Measurements from ENCODE around the gene TFAP2E. TPM values are rescaled to one million over a fixed set of nuclear protein-coding genes. Genes with fewer than 3 reads are reported as not detected.

Gene TFAP2E
- total RNA-seq, 1 donor: under 0.01 TPM

GRCh38 chr1:35531368-35531767 lies 41.7 kb upstream of the TFAP2E start:
- TF ChIP-seq CTCF (IDR thresholded peaks at IDR 0.05; ENCODE audit: extremely low read depth, low read depth, low read length): no peak
- H3K27me3 ChIP-seq (ENCODE audit: insufficient read depth, low read length): no peaks in the 10 kb centered on the region
- H3K4me2 ChIP-seq (ENCODE audit: insufficient read depth, low read length): no peak overlapping the region
- no peak overlapping the region for H2AFZ ChIP-seq (ENCODE audit: low read length)
- no peaks in the 10 kb centered on the region for H3K36me3 ChIP-seq (ENCODE audit: insufficient read depth, low read length)
- H3K4me1 ChIP-seq (ENCODE audit: insufficient read depth, low read length): peaks cover 8% of the 10 kb centered on the region
- no peak for DNase-seq (ENCODE audit: insufficient read length, low spot score, missing footprints)
- H3K9me3 ChIP-seq (ENCODE audit: low read depth, low read length): no peaks in the 10 kb centered on the region
- no peak overlapping the region for H3K27ac ChIP-seq (ENCODE audit: low read depth, low read length)
- H4K20me1 ChIP-seq (ENCODE audit: insufficient read depth, low read length): peaks cover 3% of the 10 kb centered on the region
- H3K79me2 ChIP-seq (ENCODE audit: insufficient read depth, low read length): peaks cover 33% of the 10 kb centered on the region
- no peak overlapping the region for H3K4me3 ChIP-seq (ENCODE audit: insufficient read depth, low read length)

GRCh38 chr1:35532497-35533223 lies 40.5 kb upstream of the TFAP2E start:
- DNase-seq (ENCODE audit: insufficient read length, low spot score, missing footprints): peak; percentile 47
- Histone ChIP-seq H3K4me2 (ENCODE audit: insufficient read depth, low read length) (no peak overlapping the region), H3K27me3 (ENCODE audit: insufficient read depth, low read length) (no peaks in the 10 kb centered on the region), H3K9me3 (ENCODE audit: low read depth, low read length) (no peaks in the 10 kb centered on the region), H3K4me1 (ENCODE audit: insufficient read depth, low read length) (peaks cover 19% of the 10 kb centered on the region), H3K79me2 (ENCODE audit: insufficient read depth, low read length) (peaks cover 42% of the 10 kb centered on the region), H3K36me3 (ENCODE audit: insufficient read depth, low read length) (no peaks in the 10 kb centered on the region), H4K20me1 (ENCODE audit: insufficient read depth, low read length) (peaks cover 5% of the 10 kb centered on the region), H3K4me3 (ENCODE audit: insufficient read depth, low read length) (no peak overlapping the region), H2AFZ (ENCODE audit: low read length) (no peak overlapping the region), H3K27ac (ENCODE audit: low read depth, low read length) (no peak overlapping the region)
- TF ChIP-seq CTCF (IDR thresholded peaks at IDR 0.05; ENCODE audit: extremely low read depth, low read depth, low read length): no peak

GRCh38 chr1:35533586-35533985 lies 39.5 kb upstream of the TFAP2E start:
- no peaks in the 10 kb centered on the region for H3K36me3 ChIP-seq (ENCODE audit: insufficient read depth, low read length)
- H3K79me2 ChIP-seq (ENCODE audit: insufficient read depth, low read length): peaks cover 42% of the 10 kb centered on the region
- H3K27ac ChIP-seq (ENCODE audit: low read depth, low read length): no peak overlapping the region
- TF ChIP-seq CTCF (IDR thresholded peaks at IDR 0.05; ENCODE audit: extremely low read depth, low read depth, low read length): no peak
- no peak overlapping the region for H3K4me3 ChIP-seq (ENCODE audit: insufficient read depth, low read length)
- DNase-seq (ENCODE audit: insufficient read length, low spot score, missing footprints): no peak
- no peaks in the 10 kb centered on the region for H3K27me3 ChIP-seq (ENCODE audit: insufficient read depth, low read length)
- H4K20me1 ChIP-seq (ENCODE audit: insufficient read depth, low read length): peaks cover 5% of the 10 kb centered on the region
- no peak overlapping the region for H2AFZ ChIP-seq (ENCODE audit: low read length)
- no peaks in the 10 kb centered on the region for H3K9me3 ChIP-seq (ENCODE audit: low read depth, low read length)
- H3K4me1 ChIP-seq (ENCODE audit: insufficient read depth, low read length): peaks cover 28% of the 10 kb centered on the region
- H3K4me2 ChIP-seq (ENCODE audit: insufficient read depth, low read length): no peak overlapping the region

GRCh38 chr1:35535243-35535642 lies 37.9 kb upstream of the TFAP2E start:
- no peaks in the 10 kb centered on the region for H3K36me3 ChIP-seq (ENCODE audit: insufficient read depth, low read length)
- peaks cover 18% of the 10 kb centered on the region for H4K20me1 ChIP-seq (ENCODE audit: insufficient read depth, low read length)
- H2AFZ ChIP-seq (ENCODE audit: low read length): no peak overlapping the region
- DNase-seq (ENCODE audit: insufficient read length, low spot score, missing footprints): no peak
- peaks cover 47% of the 10 kb centered on the region for H3K79me2 ChIP-seq (ENCODE audit: insufficient read depth, low read length)
- no peak overlapping the region for H3K4me3 ChIP-seq (ENCODE audit: insufficient read depth, low read length)
- no peak for TF ChIP-seq CTCF (IDR thresholded peaks at IDR 0.05; ENCODE audit: extremely low read depth, low read depth, low read length)
- peaks cover 45% of the 10 kb centered on the region for H3K4me1 ChIP-seq (ENCODE audit: insufficient read depth, low read length)
- H3K27me3 ChIP-seq (ENCODE audit: insufficient read depth, low read length): no peaks in the 10 kb centered on the region
- H3K9me3 ChIP-seq (ENCODE audit: low read depth, low read length): no peaks in the 10 kb centered on the region
- no peak overlapping the region for H3K4me2 ChIP-seq (ENCODE audit: insufficient read depth, low read length)
- H3K27ac ChIP-seq (ENCODE audit: low read depth, low read length): no peak overlapping the region
